ENCODE data around the gene CES4A.
"Not testable (repeated sequence)": the region's sequence is repeated elsewhere in the genome, so short reads cannot be mapped to it uniquely, and the experiment has no call there.

Gene CES4A

GRCh38 chr16:66958857-66959703 is 29.3 kb upstream of the CES4A start:
- DNase-seq = no peak

GRCh38 chr16:66959704-66960161 is 28.7 kb upstream of the CES4A start:
- DNase-seq = peak; percentile 76

- no peak for DNase-seq
These were observed 28.1 kb upstream of the CES4A start for GRCh38 chr16:66960270-66960669.

- peak; percentile 26 for DNase-seq
These were observed 27.2 kb upstream of the CES4A start, which contains the start of gene CES3 for GRCh38 chr16:66961065-66961744. CES3 (plus strand) TSS chr16:66961266; CDS start chr16:66961308, 42 bp downstream.

- DNase-seq = no peak
These were observed 26.5 kb upstream of the CES4A start for GRCh38 chr16:66961914-66962313.

GRCh38 chr16:66964049-66964448 is 24.3 kb upstream of the CES4A start:
- DNase-seq = no peak

GRCh38 chr16:66968847-66969246 is 19.5 kb upstream of the CES4A start:
- no peak for DNase-seq

GRCh38 chr16:66970775-66971720 is 17.3 kb upstream of the CES4A start:
- no peak for DNase-seq

GRCh38 chr16:66972983-66973382 is 15.4 kb upstream of the CES4A start:
- no peak for DNase-seq

- DNase-seq = no peak
These were observed 14.7 kb upstream of the CES4A start for GRCh38 chr16:66973716-66974115.

GRCh38 chr16:66974156-66974931 is 14.0 kb upstream of the CES4A start:
- not testable (repeated sequence) for DNase-seq

GRCh38 chr16:66974932-66975246 is 13.5 kb upstream of the CES4A start:
- not testable (repeated sequence) for DNase-seq

GRCh38 chr16:66975302-66975893 is 13.0 kb upstream of the CES4A start:
- no peak for DNase-seq

GRCh38 chr16:66976746-66977145 is 11.6 kb upstream of the CES4A start:
- no peak for DNase-seq

- no peak for DNase-seq
These were observed 10.9 kb upstream of the CES4A start for GRCh38 chr16:66977341-66978113.

GRCh38 chr16:66979011-66979717 is 9.2 kb upstream of the CES4A start:
- DNase-seq = no peak

- no peak for DNase-seq
These were observed 5.4 kb upstream of the CES4A start for GRCh38 chr16:66983033-66983432.

GRCh38 chr16:66984892-66985311 is 3.5 kb upstream of the CES4A start:
- no peak for DNase-seq

GRCh38 chr16:66986559-66986958 is 1.8 kb upstream of the CES4A start:
- DNase-seq = no peak

GRCh38 chr16:66991545-66992077 is 3.2 kb downstream of the CES4A start:
- DNase-seq = no peak
